Upper lobe of left lung (tissue), 4 donors: Measurements from ENCODE around the gene RNF126.

ENCODE experiments used
- EP300 ChIP-seq, 4 donors: sonication (generic); formaldehyde crosslinking; IDR thresholded peaks; one replicate each; pipeline ENCODE4 v1.5.1; 2017; ENCODE audit warnings: antibody characterized with exemption in 4 of 4, control low read depth in 2 of 4
- TF ChIP-seq, protein P1 (sequence below), 6 experiments: fragments of 450-650 bp in 4 of 6; fragments of 200-600 bp in 2 of 6; sonication (generic) in 2 of 6; IDR thresholded peaks; one replicate each; pipeline ENCODE4 v1.5.1; 2016 to 2019; ENCODE audit warnings: antibody characterized with exemption in 6 of 6

DNA sequence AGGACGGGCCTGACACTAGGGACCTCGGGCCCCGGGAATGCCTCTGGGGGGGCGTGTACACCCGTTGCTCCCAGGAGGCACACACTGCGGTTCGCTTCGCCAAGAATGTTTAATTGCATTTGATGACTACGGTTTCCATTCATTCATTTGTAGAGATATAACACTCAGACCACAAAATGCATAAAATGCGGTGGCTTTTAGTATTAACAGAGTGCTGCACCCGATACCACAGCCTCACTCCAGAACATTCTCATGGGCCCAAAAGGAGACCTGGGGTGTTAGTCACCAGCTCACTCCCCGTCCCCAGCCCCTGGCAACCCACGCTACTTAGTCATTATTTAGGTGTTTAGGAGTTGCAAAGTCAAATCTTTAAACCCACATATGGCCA is 51.5 kb downstream of the RNF126 start:
- TF ChIP-seq EP300 (IDR thresholded peaks at IDR 0.05): no peak
- TF ChIP-seq, protein P1, sequence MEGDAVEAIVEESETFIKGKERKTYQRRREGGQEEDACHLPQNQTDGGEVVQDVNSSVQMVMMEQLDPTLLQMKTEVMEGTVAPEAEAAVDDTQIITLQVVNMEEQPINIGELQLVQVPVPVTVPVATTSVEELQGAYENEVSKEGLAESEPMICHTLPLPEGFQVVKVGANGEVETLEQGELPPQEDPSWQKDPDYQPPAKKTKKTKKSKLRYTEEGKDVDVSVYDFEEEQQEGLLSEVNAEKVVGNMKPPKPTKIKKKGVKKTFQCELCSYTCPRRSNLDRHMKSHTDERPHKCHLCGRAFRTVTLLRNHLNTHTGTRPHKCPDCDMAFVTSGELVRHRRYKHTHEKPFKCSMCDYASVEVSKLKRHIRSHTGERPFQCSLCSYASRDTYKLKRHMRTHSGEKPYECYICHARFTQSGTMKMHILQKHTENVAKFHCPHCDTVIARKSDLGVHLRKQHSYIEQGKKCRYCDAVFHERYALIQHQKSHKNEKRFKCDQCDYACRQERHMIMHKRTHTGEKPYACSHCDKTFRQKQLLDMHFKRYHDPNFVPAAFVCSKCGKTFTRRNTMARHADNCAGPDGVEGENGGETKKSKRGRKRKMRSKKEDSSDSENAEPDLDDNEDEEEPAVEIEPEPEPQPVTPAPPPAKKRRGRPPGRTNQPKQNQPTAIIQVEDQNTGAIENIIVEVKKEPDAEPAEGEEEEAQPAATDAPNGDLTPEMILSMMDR (IDR thresholded peaks at IDR 0.05): no peak
